Psoas muscle (tissue), 8 donors: ENCODE data around the gene WASHC3. TPM values are rescaled to one million over a fixed set of nuclear protein-coding genes. Genes with fewer than 3 reads are reported as not detected.

Source experiments
- ATAC-seq, 4 donors: fragments of 200-7000 bp; cut with Tn5 transposase; one replicate each; pipeline ENCODE4 v1.9.1; 2020; ENCODE audit warnings: moderate library complexity in 3 of 4, mild to moderate bottlenecking in 2 of 4
- DNase-seq, 2 donors: peaks; one replicate each; pipeline ENCODE4 v3.0.0-alpha.2; 2020
- H3K27ac ChIP-seq: fragments of 200-600 bp; one replicate; pipeline ENCODE4 v1.8.0; 2022
- H3K27me3 ChIP-seq, 3 donors: fragments of 200-600 bp in 1 of 3; one replicate each; pipeline versions ENCODE4 v1.6.1 to v1.8.0; 2013 to 2022; ENCODE audit warnings: low read length in 2 of 3, mild to moderate bottlenecking in 2 of 3, moderate library complexity in 1 of 3; ENCODE audit not compliant: insufficient read depth in 3 of 3
- H3K36me3 ChIP-seq, 2 donors: fragments of 200-600 bp in 1 of 2; one replicate each; pipeline versions ENCODE4 v1.6.1 to v1.8.0; 2013 to 2022; ENCODE audit warnings: low read depth in 1 of 2, mild to moderate bottlenecking in 1 of 2, moderate library complexity in 1 of 2; ENCODE audit not compliant: insufficient read depth in 1 of 2
- H3K4me1 ChIP-seq: fragments of 200-600 bp; one replicate; pipeline ENCODE4 v1.8.0; 2022
- H3K4me3 ChIP-seq: fragments of 200-600 bp; one replicate; pipeline ENCODE4 v1.8.0; 2022; ENCODE audit warnings: mild to moderate bottlenecking
- H3K9me3 ChIP-seq: fragments of 200-600 bp; one replicate; pipeline ENCODE4 v1.8.0; 2022
- WGBS, 3 donors: extraction: QIAGEN DNeasy Blood & Tissue Kit; methylation state at CpG; one replicate each; pipeline versions ENCODE4 v1.1.6 to v1.1.7; 2013; 5-methylcytosine and 5-hydroxymethylcytosine counted together
- intact Hi-C, 2 donors: fragments of 100-400 bp; cut with DNase I; formaldehyde crosslinking; loops; one replicate each; pipeline versions ENCODE4 v1.11.0 to v1.14.2; 2022
- polyA plus RNA-seq, 3 donors: library from polyadenylated mRNA; stranded (reverse); fragments of 200-250 nt; gene quantifications; one replicate each; pipeline ENCODE4 v1.2.3, GENCODE V29; 2013
- total RNA-seq, 4 donors: library from RNA; stranded (reverse); fragmentation: NEBNext Ultra II Directional in 2 of 4; extraction: Animal tissue kit (Norgen Biotek cat#: 25700) in 2 of 4; gene quantifications; one replicate each; pipeline versions ENCODE4 v1.2.1 to v1.2.4, GENCODE V29; 2021 to 2023
- TF ChIP-seq, protein P1 (sequence below): fragments of 200-600 bp; IDR thresholded peaks from one replicate; pipeline ENCODE4 v1.8.0; 2022; ENCODE audit warnings: antibody characterized with exemption
- donor health status: healthy with polysubstance abuse.
- donor health status: DM: no; HTN: no; CAD: no; lungs with moderate emphysema.
- donor health status: Bipolar disorder and iron deficiency.
- donor health status: healthy.
- donor health status: DM: yes; HTN: yes; CAD: no.
- donor health status: DM: no; HTN: no; CAD: no.
- donor health status: DM: no; HTN: no; CAD: no.
- donor health status: DM: yes; HTN: yes; CAD: no.

The WASHC3 gene
- total and polyA plus RNA-seq, 7 donors: 25.6 to 71.2 (median 32.7) TPM

DNA sequence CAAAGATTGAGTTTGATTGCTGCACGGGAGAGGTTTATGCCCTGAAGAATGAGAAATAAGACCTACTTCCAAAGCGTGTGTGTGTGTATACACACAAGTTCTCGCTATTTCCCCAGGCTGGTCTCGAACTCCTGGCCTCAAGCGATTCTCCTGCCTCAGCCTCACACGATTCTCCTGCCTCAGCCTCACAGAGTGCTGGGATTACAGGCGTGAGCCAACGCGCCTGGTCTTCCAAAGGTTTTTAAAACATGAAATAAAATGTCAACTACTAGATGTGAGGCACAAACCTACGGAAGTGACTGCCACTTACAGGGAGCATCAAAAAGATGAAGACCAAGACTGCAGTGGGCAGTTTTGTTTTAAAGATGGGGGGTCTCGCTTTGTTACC lies 622 bp upstream of the WASHC3 start:
- WGBS, 3 donors: 83 to 87% (median 86%) methylated on average over 11 of the region's 11 CpGs
- Histone ChIP-seq H3K27ac (no peak overlapping the region), H3K36me3 (peaks cover 0 to 31% of the 10 kb centered on the region in 2 donors)

DNA sequence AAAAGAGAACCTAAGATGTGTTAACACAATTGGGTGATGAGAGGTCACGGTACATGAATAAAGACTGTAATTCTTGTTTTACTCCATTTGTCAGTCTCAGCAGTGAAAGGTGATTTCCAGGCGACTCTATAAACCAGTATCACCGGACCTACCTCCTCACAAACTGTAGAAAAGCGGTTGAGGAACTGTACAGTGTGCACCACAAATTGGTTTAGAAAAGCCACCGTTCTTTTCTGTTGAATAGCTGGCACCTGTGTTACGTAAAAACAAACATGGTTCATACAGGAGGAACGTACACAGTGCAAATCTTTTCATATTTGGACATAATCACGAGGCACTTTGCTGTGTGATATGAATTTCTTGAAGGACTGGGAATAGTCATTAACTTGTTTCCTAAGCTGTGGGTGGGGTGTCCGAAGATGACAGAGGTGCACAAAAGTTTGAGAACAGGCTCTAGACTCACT lies 663 bp downstream of the WASHC3 start:
- peak in 3 of 4 donors; percentile 2 to 35 (median 7) for ATAC-seq
- TF ChIP-seq, protein P1, sequence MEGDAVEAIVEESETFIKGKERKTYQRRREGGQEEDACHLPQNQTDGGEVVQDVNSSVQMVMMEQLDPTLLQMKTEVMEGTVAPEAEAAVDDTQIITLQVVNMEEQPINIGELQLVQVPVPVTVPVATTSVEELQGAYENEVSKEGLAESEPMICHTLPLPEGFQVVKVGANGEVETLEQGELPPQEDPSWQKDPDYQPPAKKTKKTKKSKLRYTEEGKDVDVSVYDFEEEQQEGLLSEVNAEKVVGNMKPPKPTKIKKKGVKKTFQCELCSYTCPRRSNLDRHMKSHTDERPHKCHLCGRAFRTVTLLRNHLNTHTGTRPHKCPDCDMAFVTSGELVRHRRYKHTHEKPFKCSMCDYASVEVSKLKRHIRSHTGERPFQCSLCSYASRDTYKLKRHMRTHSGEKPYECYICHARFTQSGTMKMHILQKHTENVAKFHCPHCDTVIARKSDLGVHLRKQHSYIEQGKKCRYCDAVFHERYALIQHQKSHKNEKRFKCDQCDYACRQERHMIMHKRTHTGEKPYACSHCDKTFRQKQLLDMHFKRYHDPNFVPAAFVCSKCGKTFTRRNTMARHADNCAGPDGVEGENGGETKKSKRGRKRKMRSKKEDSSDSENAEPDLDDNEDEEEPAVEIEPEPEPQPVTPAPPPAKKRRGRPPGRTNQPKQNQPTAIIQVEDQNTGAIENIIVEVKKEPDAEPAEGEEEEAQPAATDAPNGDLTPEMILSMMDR: no peak
- H3K27ac ChIP-seq: peak overlapping the region; percentile 83
- intact Hi-C loops: loop anchor here (5.0 kb wide), 2 partner anchors 56 to 61 kb away; partner anchors contain the start of genes NUP37 (in 1 of the 2) and PARPBP (in 1 of the 2)
- no peak for DNase-seq
- H3K4me1 ChIP-seq: no peaks in the 10 kb centered on the region
- peaks cover 1 to 43% of the 10 kb centered on the region in 2 donors for H3K36me3 ChIP-seq
- 39 to 42% (median 40%) methylated on average over 9 of the region's 9 CpGs for WGBS, 3 donors
- no peaks in the 10 kb centered on the region for H3K27me3 ChIP-seq
- no peaks in the 10 kb centered on the region for H3K9me3 ChIP-seq
- H3K4me3 ChIP-seq: peak overlapping the region; percentile 76

More for the DNA sequence above, 622 bp upstream of the WASHC3 start:
- H3K9me3 ChIP-seq: no peaks in the 10 kb centered on the region
- DNase-seq (no peak), ATAC-seq (no peak)
- intact Hi-C loops: loop anchor here (5.0 kb wide), 2 partner anchors 55 to 60 kb away; partner anchors contain the start of genes NUP37 (in 1 of the 2) and PARPBP (in 1 of the 2)
- H3K4me3 ChIP-seq: peak overlapping the region; percentile 76
- no peaks in the 10 kb centered on the region for H3K27me3 ChIP-seq
- TF ChIP-seq, protein P1: no peak
- no peaks in the 10 kb centered on the region for H3K4me1 ChIP-seq

DNA sequence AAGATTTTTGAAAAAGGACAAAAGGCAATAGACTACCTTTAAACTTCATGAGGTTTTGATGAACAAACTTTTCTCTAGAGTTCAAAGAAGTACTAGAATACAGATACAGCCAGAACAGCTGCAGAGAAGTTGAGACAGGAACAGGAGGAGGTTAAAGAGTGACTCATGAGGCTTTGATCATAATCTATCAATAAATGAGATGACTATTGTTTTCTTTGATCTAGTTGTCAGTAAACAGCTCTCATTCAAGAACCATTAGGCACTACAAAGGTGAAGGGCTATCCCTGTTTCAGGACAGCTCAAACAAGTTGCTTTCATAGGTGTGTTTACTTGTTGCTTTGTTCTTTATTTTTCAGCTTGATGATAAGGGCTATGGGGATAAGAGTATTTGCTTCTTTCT lies 2.4 kb downstream of the WASHC3 start:
- no peak overlapping the region for H3K4me3 ChIP-seq
- no peaks in the 10 kb centered on the region for H3K27me3 ChIP-seq
- intact Hi-C loops: no loop called here
- ATAC-seq (no peak), DNase-seq (no peak)
- peaks cover 3 to 60% of the 10 kb centered on the region in 2 donors for H3K36me3 ChIP-seq
- no peaks in the 10 kb centered on the region for H3K4me1 ChIP-seq
- TF ChIP-seq, protein P1: no peak
- H3K9me3 ChIP-seq: no peaks in the 10 kb centered on the region
- H3K27ac ChIP-seq: no peak overlapping the region

DNA sequence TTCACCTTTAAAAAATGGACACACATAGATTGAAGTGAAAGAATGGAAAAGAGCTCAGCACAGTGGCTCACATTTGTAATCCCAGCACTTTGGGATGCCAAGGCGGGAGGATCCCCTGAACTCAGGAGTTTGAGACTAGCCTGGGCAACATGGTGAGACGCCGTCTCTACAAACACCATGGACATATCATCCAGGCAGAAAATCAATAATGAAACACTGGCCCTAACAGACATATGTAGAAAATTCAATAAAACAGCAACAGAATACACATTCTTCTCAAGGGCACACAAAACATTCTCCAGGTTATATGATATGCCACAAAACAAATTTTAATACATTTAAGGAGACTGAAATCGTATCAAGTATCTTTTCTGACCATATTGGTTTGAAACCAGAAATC lies 7.4 kb downstream of the WASHC3 start:
- TF ChIP-seq, protein P1: no peak
- DNase-seq (no peak), ATAC-seq (no peak)
- Histone ChIP-seq H3K36me3 (peaks cover 6 to 77% of the 10 kb centered on the region in 2 donors), H3K27ac (no peak overlapping the region), H3K27me3 (no peaks in the 10 kb centered on the region), H3K4me1 (no peaks in the 10 kb centered on the region), H3K9me3 (no peaks in the 10 kb centered on the region), H3K4me3 (no peak overlapping the region)
- intact Hi-C loops: no loop called here
- WGBS, 3 donors: 96 to 99% (median 99%) methylated on average over 4 of the region's 4 CpGs

DNA sequence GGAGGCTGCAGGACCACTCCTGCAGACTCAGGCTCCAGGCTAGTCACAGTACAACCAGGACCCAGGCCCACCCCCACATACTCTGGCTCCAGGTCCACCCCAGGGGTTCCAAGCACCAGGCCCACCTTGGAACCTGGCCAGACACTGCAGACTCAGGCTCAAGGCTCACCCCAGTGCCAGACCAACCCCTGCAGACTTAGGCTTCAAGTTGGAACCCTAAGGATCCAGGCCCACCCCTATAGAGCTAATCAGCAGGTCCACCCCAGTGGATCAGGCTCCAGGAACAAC lies 8.8 kb downstream of the WASHC3 start:
- no peaks in the 10 kb centered on the region for H3K27me3 ChIP-seq
- H3K36me3 ChIP-seq: peaks cover 6 to 77% of the 10 kb centered on the region in 2 donors
- intact Hi-C loops: no loop called here
- H3K9me3 ChIP-seq: no peaks in the 10 kb centered on the region
- H3K4me3 ChIP-seq: no peak overlapping the region
- no peaks in the 10 kb centered on the region for H3K4me1 ChIP-seq
- TF ChIP-seq, protein P1: no peak
- H3K27ac ChIP-seq: no peak overlapping the region
- no peak for ATAC-seq
- no peak for DNase-seq
